Activated CD8-positive, alpha-beta memory T cell treated with anti-CD3 and anti-CD28 coated beads, Interleukin-2, amount 50 U/mL, for 1 hour (primary cell): ENCODE measurements around the gene LEKR1.

Experiments
- DNase-seq: peaks from one replicate; pipeline ENCODE4 v3.0.0-alpha.2; 2020; ENCODE audit errors: extremely low read depth

The LEKR1 gene

DNA sequence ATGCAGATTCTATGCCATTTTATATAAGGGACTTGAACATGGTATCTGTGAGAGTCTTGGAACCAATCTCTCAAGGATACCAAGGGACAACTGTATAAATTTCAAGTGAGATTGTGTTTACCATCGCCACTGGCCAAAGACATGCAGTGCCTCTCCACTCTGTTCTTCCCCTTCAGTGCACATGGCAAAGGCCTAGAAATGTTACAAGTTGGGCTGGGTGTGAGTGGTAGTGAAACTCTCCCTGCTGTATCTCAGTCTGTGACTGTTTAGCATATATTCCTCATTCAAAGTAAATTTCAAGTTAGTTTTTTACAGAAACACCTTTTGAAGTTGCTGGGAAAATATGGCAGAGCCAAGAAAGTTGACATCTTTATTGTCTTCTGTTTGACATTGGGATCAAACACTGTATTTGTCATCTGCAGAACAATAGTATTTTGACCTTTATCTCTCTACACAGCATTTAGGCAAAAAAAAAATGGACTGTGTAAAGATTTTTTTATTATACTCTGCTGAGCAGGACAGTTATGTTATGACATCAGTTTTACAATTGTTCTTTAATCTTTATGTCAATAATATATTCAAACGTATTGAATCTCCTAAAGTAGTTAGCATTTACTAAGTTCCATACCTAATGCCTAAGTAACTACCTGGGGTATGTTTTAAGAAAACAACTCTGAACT is 232.4 kb downstream of the LEKR1 start:
- no peak for DNase-seq

- DNase-seq: no peak
These were observed 233.0 kb downstream of the LEKR1 start for GRCh38 chr3:157059181-157059580.

- DNase-seq: no peak
These were observed 233.5 kb downstream of the LEKR1 start for GRCh38 chr3:157059661-157060060.

GRCh38 chr3:157061265-157061664 is 235.1 kb downstream of the LEKR1 start:
- DNase-seq: no peak

DNA sequence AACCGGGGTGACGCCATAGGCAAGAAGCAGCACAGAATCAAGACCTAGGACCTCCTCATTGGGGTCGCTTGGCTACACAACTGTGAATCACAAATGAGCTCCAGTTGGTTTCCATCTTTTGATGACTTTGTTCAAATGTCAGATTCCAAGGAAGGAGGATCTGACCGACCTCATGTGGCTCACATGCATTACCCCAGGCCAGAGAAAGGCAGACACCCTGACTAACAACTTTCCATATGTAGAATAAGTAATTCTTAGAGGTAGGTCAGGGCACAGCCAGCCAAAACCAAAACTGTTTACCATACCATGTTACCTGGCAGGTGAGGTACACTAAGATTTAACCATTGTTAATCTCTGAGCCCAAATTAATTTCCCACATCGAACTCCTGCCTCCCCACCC is 237.3 kb downstream of the LEKR1 start:
- DNase-seq: no peak

GRCh38 chr3:157063926-157064325 is 237.8 kb downstream of the LEKR1 start:
- DNase-seq: no peak

GRCh38 chr3:157064402-157064801 is 238.2 kb downstream of the LEKR1 start:
- no peak for DNase-seq

DNA sequence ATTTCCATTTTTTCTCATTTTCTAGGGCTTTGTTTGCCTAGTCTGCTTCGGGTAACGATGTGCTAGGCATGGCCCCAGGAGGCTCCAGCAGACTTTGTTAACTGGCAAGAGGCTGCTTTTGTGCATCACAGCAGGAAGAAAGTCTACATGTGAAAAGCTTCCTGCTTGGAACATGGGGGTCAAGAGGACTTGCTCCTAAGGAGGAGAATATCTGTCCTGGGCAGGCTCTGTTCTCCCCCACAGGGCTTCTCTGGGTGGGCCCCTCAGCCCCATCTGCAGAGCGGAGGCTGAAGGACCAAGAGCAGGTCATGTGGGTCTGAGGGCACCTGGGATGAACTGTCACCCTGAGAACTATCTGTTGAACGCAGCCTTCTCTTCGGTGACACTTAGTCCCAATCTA is 239.0 kb downstream of the LEKR1 start:
- no peak for DNase-seq

GRCh38 chr3:157066335-157067098 is 240.4 kb downstream of the LEKR1 start:
- DNase-seq: no peak

DNA sequence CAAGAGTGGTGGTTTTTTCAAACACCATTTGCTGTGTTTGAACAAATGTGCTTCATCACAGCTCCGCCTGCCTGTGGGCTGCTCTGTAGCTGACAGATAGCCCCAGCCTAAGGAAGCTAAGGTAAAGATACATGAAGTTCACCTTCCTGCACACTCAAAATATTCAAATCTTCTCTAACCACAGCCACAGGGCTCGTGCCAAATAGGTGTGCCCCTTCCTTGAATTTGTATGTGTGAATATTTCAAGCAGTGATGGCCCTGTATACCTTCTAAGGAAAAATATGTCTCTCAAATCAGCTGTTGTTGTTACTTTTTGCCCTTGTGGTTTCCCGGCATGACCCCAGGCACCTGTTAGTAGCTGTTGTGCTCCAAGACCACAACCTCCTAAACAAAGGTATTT is 241.0 kb downstream of the LEKR1 start:
- no peak for DNase-seq

DNA sequence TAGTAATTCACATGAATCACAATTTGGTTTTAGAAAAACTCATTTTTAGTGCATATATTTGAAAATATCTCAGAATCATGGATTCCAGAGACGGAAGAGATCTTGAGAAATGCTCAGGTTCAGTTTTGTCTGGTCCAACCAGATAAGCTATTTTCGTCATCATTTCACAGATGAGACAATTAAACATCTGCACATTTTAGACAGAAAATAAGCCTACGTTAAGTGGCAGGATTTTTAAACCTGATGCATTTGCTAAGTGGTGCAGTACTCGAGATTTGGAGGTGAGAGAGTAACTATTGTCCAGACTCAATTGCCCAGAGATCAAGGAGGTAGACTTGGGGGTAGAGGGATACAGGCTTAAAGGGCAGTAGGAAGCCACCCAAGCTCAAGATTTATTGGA is 243.3 kb downstream of the LEKR1 start:
- DNase-seq: no peak

DNA sequence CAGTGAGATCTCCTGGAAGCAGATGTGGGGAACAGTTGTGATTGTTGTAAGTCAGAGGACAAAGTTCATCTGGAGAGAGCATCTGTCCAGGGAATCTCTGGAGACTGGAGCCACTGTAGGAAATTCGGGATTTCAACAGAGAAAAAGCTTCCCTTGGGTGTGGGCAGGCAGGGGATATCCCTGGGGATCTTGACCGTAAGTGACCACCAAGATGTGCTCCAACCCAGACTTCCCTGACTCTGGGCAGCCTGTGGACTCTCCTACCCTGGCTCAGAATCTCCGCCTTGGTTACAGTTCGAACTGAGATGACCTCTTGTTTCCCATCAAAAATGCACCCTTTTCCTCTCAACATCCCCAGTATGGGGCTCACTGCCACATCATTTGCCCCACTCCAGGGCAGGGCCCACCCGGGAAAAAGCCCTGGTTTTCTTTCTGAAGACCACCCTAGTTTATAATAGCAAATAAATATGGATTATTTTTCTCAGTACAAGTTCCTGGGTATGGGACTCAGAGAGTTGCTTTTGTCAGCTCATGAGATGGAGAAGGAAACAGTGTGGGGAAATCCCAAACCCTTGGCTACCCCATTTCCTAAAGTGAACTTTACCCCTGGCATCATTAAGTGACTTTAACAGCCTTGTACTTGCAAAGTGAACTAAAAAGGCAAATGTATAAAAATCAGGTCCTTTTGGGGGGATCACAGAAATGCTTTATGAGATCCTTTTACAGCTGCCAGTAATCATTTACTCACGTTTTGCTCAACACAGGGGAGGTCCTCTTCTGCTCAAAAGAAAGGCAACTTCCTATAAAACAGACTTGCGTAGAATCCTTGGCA is 243.9 kb downstream of the LEKR1 start:
- DNase-seq: no peak

DNA sequence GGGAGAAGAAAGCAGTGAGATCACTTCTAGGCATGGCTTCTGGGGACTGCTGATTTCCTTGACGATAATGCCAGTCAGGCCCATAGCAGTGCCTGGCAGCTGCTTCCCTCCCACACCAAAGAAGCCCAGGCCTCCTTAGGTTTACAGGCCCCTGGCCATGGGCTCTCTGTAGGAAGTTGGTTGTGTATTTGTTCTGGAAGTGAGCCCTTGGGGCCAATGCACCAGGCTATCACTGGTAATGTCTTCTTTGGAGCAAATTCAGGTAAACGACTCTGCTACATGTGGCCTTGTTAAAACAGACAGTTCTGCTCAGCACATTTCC is 244.5 kb downstream of the LEKR1 start:
- no peak for DNase-seq

DNA sequence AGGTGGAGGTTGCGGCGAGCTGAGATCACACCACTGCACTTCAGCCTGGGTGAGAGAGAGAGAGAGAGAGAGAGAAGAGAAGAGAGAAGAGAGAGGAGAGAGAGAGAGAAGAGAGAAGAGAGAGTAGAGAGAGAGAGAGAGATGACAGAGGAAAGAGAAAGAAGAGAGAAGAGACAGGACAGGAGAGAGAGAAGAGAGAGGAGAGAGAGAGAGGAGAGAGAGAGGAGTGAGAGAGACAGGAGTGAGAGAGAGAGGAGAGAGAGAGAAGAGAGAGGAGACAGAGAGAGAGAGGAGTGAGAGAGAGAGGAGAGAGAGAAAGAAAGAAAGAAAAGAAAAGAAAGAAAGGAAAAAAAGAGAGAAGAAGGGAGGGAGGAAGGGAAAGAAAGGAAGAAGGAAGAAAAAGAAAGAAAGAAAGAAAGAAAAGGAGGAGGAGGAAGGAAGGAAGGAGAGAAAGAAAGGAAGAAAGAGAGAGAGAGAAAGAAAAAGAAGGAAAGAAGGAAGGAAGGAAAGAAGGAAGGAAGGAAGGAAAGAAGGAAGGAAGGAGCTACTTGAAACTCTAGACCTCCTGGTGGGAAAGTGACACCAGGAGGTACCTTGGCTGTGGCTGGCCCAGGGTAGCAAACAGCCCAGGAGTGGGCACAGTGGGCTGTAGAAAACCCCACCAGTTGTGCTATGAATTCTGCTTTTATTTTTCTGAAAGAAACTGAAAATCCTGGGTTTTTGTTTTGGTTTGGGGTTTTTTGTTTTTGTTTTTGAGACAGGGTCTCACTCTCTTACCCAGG is 245.8 kb downstream of the LEKR1 start:
- DNase-seq: no peak

GRCh38 chr3:157073810-157074209 is 247.7 kb downstream of the LEKR1 start:
- no peak for DNase-seq

DNA sequence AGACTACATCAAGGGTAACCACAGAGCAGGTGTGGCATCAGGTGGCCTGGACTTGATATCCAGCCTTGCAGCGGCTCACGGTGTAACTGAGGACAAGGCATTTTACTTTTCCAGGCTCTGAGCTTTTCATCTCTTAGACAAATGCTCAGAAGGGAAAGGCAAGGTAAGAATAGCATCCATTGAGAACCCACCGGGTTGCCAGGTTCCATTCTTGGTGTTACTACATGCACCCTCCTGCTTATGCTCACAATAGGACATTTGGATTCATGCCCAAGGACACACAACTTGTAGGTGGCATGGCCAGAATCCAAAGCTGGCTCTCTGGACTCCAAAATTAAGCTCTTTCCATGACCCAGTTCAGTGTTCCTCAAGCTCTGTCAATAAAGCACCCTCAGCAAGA is 248.3 kb downstream of the LEKR1 start:
- DNase-seq: no peak

GRCh38 chr3:157074981-157075380 is 248.8 kb downstream of the LEKR1 start:
- DNase-seq: no peak

DNA sequence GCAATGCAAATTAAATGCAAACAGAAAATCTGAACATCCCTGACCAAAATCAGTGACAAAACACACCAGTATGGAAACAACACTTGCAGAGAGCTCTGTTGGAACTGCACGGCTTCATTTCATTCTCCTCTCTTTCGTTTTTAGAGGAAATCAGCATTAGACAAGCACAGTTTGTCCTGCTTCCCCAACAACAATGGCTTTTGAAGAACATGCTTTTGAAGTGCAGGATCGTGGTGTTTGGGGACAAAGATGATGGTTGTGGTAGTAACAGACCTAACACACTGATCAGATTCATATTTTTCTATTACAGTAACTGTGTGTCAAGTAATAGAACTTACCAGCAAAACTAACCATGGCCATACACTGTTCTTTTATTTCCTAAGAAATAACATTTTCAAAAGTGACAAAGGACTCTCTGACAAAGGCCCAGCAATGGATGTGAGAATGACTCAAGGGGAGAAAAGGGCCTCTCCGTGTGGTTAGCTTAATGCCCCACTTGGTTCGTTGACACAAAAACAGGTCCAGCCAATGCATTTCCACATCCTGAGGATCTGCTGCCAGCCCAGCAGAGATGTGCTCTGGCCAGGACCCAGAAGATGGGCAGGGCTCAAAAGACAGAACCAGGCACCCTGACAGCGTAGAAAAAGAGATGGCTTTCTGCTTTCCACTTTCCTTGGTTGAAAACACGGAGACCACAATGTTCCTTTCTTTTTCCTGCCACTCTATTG is 249.7 kb downstream of the LEKR1 start:
- no peak for DNase-seq

- DNase-seq: no peak
These were observed 251.4 kb downstream of the LEKR1 start for GRCh38 chr3:157077565-157077991.

GRCh38 chr3:157078131-157078810 is 252.1 kb downstream of the LEKR1 start:
- no peak for DNase-seq

GRCh38 chr3:157078811-157079185 is 252.6 kb downstream of the LEKR1 start:
- no peak for DNase-seq
